Loucy (cell line): ENCODE data around the gene GPR35.

ENCODE experiments used
- EZH2phosphoT487 ChIP-seq: fragments of 200-600 bp; IDR thresholded peaks from 2 replicates; pipeline ENCODE4 v1.6.1; 2018; ENCODE audit warnings: antibody characterized with exemption, mild to moderate bottlenecking, moderate library complexity, borderline replicate concordance
- TF ChIP-seq, protein P1 (sequence below): fragments of 200-600 bp; sonication (generic); conservative IDR thresholded peaks from 2 replicates; pipeline ENCODE4 v1.5.1; 2014; ENCODE audit warnings: mild to moderate bottlenecking, antibody characterized with exemption, low read length

- TF ChIP-seq, protein P1, sequence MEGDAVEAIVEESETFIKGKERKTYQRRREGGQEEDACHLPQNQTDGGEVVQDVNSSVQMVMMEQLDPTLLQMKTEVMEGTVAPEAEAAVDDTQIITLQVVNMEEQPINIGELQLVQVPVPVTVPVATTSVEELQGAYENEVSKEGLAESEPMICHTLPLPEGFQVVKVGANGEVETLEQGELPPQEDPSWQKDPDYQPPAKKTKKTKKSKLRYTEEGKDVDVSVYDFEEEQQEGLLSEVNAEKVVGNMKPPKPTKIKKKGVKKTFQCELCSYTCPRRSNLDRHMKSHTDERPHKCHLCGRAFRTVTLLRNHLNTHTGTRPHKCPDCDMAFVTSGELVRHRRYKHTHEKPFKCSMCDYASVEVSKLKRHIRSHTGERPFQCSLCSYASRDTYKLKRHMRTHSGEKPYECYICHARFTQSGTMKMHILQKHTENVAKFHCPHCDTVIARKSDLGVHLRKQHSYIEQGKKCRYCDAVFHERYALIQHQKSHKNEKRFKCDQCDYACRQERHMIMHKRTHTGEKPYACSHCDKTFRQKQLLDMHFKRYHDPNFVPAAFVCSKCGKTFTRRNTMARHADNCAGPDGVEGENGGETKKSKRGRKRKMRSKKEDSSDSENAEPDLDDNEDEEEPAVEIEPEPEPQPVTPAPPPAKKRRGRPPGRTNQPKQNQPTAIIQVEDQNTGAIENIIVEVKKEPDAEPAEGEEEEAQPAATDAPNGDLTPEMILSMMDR: no peak
- TF ChIP-seq EZH2phosphoT487: no peak
Observed at GRCh38 chr2:240601061-240601830, 24.0 kb upstream of the GPR35 start.
